DMS 273 (cell line): ENCODE data around the gene CLCNKB.
A peak's percentile ranks its signal among the peaks of the same experiment; 100 is the strongest.
"Not testable (repeated sequence)": the region's sequence is repeated elsewhere in the genome, so short reads cannot be mapped to it uniquely, and the experiment has no call there.

Source experiments
- DNase-seq: peaks from one replicate; lab custom pipeline; 2025; ENCODE audit not compliant: unreplicated experiment; lab: John Stamatoyannopoulos, UW

The CLCNKB gene

DNA sequence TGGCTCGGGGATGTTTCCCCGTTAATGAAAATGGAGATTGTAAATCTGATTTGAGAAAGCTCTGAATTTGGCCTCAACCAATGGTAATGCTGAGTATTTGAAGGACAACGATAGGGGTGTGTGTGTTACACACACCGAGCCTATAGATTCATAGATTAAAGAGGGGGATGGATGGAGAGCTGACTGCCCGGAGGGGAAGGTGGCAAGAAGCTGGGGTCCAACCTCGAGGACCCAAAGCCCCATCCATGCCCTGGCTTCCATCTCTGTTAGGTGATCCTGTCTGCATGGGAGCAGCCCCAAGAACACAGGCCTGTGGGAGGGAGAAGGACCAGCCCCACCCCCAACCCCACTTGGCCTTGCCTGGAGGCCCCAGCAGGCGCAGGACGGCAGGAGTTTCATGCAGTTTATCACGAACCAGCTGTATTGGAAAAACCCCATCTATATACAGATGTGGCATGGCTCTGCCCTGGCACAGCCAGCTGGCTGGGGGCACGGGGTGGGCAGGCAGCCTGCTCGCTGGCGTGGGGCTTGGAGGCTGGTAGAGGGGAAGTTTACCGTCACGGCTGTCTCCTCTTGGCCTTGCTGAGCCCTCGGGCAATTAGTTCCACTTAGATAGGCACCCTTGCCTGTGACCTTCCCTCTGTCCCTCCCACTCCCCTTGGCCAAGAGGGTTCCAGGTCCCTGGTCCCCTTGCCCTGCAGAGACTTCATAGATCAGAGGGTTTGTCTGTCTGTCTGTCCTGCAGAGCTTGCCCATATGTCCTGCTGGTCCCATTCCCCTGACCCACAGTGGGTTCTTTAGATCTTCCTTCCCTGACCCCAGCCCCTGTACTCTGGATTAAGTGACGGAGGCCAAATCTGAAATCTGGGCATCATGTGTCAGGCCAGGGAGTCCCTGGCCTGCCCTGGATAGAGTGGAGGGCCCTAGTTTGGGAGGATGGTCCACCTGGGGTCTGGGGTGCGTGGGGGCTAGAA, 28.8 kb upstream of the CLCNKB start:
- no peak for DNase-seq

DNA sequence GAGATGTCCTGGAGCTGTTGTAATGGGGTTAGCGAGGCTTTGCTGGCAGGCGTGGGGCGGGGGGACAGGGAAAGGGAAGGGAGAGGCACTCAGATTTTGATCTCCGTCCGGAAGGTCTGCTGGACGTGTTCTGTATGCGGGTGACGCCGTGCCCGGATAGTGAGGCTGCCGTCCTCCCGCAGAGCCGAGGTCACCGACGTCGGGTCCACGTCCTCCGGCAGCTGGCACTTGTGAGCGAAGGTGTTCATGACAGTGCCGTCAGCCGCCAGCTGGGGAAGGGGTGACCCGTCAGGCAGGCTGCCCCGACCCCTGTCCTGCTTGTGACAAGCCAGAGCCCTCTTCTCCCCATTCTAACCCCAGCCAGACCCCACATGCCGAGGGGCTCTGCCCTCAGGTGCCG, 28.1 kb upstream of the CLCNKB start:
- no peak for DNase-seq

DNA sequence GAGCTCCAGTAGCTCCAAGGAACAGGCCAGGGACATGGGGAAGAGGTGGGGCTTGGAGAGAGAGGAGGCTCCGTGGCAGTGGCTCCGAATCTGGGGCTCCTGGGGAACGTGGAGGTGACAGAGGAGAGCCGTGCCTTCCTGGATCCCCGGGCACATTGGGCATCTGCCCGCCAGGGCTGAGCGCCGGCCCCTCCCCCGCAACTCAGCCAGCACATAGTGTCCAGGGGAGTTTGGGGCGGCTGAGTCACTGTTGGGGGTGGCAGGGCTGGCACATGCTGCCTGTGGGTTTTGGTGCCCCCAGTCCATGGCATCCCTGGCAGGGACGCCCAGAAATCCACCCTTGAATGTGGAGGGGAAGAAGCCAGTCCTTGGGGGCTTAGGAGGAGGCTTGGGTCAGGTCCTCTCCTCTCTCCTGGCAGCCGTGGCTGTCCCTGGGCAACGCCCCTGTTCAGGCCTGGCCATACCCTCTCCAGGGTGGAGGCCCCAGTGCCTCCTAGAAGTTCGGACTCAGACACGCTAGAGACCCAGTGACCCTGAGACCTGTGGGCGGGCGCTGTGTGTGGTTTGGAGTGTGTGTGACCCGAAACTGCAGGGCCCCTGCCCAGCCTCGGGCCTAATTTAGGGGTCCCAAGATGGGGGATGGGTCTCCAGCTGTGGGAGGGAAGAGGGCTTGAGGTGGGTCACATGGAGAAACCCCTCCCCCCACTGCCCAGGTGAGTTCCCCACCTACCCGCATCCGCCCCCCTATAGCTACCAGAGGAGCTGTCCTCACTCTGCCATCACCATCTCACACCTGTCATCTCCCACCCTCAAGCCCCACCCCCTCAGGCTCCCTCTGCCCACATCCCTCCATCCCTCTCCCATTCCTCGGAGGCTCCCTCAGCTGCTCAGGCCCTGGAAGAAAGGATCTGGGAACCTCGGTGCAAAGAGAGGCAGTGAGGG, 27.4 kb upstream of the CLCNKB start:
- DNase-seq: no peak

DNA sequence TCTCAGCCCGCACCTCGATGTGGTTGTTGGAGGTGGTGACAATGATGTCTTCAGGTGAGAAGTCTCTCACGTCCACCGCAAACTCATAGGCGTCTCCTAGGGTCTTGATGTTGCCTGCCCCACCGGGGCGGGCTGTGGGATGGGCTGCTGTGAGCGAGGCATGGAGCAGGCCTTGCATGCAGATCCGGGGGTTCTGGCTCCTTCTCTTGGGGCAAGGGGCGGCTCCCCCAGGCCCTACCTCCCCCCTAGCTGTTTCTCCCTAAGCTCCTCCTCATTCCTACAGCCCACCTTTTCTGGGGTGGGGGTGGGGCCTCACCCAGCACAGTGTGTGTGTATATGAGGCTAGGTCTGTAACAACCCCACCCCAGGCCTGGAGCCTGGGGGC, 26.5 kb upstream of the CLCNKB start:
- DNase-seq: no peak

DNA sequence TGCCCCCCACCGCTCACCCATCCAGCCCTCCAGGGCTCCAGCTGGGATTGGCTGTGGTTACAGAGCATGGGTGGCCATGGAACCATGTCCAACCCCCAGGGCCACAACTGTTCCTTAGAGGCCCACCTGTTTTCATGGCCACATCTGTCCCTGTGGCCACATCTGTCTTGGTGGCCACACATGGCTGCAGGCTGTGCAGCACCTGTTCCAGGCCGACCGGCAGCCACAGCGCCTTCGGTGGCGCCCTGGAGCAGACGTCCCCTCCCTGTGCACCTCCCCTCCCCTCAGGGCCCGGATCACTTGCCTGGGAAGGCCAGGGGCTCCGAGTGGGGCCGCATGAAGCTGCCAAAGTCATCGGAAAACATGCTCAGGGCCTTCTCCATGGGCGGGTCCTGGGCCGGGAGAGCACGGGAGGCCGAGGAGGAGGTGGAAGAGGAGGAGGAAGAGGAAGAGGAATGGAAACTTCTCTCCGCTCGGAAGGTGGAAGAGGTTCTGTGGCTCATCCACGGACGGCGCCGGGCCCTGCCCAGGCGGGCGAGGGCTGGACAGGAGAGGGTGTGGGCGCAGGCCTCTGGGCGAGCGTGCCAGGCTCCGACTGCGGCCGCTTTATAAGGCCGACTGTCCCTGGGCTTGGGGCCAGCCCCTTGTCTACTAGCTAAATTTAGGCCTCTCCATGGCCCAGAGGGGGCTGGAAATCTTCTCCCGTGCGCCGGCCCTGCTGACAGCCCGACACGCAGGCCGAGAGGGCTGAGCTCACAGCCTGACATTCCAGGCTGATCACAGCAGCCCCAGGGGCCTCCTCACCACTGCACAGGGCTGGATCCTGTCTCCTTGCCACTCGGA, 25.9 kb upstream of the CLCNKB start, which contains the start of gene HSPB7:
Gene HSPB7, minus strand, starts transcription at position 583 of the 843 bp plus-strand sequence. Its CDS starts 80 bp downstream, at position 503.
- peak; percentile 31 for DNase-seq

DNA sequence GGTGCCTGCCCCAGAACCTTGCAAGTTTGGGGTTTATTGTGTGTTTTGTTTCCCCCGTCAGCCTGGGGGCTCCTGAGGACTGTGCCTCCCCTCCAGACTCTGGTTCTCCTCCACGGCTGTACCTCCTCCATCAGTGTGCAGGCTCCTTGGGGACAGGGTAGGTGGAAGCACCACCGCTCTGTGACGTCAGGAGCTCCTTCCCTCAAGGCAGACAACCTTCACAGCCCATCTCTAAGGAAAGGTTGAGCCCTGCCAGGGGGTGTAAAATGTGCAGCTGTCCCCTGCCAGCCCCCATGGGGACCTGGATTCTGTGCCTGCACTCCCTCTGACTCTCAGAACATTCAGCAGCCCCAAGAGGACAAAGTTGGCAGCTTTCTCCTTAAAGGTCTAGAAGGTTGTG, 25.3 kb upstream of the CLCNKB start:
- no peak for DNase-seq

DNA sequence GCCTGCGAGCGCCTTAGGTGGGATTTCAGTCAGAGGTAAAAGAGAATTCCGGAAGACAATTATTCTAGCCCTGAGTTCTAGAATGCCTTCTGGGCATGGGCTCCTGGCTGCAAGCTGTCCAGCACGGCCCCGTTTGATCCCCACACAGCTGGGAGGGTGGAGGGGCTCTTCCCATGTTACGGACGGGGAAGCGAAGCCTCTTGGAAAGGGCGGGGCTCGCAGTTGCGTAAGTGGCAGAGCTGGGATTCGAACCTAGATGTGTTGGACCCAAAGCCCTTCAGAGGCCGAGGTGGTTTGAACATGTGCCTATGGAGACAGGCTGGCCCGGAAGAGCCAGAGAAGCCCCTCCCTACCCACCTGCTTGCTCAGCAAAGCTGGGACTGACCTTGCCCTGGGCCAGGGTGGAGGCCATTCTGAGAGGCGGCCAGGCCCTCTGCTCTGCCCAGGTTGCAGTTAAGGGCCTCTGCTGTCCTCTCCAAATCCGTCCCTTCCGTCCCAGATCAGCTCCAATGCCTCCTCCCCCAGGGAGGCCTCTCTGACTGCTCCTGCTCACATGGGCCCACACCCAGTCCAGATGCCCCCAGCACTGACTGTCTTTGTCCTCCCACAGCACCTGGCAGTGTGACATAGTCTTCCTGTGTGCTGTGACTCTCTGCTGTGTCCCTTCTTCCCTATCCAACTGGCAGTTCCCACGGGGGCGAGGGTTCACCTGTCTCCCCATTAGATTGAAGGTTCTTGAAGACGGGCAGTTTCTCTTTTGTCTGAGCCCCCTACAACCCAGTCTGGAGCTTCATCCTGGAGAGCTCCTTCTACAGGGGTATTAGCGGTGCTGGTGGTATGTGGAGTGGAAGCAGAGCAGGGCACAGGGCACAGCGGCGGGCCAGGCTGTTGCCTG, 24.6 kb upstream of the CLCNKB start:
- DNase-seq: no peak

DNA sequence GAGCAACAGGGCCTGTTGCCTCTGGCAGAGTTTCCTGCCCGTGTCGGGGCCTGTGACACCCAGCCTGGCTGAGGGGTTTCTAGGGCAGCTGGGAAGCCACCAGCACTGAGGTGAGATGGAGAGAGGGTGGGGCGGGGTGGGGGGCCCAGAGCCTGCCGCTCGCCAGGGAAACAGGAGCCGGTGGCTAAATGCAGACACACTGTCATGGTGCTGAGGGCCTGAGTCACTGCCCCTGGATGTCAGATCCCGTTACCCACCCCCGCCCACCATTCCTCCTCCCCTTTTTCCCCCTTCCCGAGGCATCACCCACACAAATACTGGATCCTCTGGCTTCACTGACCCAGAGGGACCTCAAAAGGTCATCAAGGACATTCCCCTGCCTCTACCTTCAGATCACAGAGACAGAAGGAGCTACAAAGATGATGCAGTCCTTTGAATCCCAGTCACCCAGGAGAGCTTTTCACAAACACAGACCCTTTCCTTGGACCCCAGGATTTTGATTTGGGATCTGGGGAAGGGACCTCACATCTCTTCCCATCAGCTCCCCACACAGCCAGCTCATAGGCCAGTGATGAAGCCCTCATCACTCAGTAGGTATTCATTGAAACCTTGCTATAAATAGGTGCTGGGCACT, 23.8 kb upstream of the CLCNKB start:
- no peak for DNase-seq

DNA sequence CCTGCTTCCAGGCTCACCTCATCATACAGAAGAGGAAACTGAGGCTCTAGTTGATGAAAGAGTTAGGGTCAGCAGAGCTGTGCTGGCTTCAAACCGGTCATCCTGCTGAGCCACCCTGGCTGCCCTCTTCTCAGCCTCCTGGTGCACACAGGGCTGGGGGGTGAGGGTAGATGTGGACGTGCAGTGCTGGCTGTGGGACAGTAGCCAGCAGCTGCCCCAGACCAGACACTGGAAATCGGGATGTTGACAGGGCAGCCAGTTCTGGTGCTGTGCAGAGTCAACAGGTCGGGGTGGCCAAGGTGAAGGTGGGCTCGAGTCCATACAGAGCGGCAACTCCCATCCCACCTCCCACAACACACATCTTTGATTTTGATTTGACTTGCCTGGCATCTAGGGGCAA, 23.3 kb upstream of the CLCNKB start:
- no peak for DNase-seq

DNA sequence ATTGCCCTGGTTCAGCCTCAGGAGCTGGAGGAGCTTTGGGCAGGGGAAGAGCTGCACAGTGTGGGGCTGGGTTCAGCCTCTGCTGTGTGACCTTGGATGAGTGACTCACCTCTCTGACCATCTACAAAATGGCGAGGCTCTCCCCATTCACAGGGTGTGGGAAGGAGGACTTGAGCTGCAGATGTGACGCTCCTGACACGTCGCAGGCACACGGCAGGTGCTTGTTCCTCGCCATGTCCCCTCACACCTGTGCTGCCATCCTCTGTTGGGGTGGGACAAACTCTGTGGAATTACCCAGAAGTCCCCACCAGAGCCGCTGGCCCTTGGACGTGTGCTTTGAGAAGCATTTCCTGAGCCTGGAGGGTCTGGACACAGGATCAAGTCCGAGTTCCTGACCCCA, 22.7 kb upstream of the CLCNKB start:
- DNase-seq: not testable (repeated sequence)

DNA sequence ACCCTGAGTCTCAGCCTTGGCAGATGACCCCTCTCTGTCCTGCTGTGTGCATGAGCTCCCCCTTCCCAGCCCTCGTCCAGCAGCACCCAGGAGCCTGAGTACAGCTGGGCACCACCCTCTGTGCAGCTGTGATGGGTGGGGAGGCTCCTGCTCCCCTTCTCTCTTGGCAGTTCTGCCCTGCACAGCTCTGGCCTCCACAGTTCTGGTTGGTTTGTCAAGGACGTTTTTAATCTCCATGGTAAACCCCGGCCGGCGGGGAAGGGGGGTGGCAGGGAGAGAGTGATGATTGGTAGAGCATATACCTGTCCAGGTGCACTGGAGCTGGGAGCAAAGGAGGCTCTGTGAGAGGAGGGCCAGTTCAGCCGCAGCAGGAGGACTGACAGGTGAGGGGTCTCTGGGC, 21.9 kb upstream of the CLCNKB start, which contains the start of gene CLCNKA:
Gene CLCNKA, plus strand, starts transcription at position 356 of the 400 bp plus-strand sequence. CDS start 584 bp downstream, outside the sequence.
- no peak for DNase-seq

DNA sequence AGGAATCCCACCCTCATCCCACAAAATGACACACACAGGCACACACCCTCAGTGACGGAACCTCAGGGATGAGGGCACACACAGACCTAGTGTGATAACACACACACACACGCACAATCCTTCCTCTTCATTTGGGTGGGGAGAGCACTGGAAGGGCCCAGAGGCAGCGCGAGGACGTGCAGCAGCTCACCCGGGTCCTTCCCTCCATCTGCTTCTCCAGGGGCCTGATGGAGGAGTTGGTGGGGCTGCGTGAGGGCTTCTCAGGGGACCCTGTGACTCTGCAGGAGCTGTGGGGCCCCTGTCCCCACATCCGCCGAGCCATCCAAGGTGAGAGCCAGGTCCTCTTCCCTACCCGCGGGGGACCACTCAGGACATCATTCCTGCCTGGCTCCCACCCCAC, 21.2 kb upstream of the CLCNKB start:
- no peak for DNase-seq

DNA sequence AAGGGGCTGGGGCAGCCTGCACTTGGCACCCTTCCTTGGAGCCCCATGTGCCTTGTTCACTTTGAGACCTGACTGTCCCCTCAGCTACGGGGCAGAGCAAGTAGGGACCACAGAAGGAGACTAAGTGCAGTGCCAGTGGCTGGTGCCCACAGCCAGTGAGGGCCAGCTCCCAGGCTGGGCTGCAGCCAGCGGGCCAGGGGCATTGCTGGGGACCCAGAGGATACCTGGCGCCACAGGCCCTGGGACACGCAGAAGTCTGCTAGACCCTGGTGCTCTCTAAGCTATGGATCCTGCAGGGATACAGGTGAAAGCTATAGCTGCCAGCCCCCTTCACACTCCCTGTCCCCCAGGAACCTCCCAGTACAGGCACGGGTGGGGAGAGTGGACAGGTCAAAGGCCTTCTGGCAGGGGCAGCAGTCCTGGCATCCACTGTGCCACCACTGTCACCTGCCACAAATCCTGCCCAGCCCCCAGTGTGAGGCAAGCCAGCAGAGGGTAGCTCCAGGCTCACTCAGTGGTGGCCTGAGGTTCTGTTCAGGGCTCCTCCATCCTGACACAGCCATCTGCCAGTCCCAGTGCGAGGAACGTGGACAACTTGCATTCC, 20.4 kb upstream of the CLCNKB start:
- peak; percentile 31 for DNase-seq

DNA sequence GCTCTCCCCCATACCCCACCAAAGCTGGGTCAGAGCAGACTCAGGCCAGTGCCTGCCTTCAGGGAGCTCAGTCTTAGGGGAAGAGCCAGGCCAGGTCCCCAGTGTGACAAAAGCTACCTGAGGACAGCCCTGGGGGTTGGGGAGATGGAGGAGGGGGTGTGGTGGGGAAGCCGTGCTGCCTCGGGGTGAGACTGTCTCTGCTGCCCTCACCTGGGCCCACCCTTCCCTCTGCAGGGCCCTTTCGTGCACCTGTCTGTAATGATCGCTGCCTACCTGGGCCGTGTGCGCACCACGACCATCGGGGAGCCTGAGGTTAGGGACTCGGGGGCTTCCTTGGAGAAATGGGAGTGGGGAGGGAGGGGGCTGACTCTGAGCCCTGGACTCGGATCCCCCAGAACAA, 17.3 kb upstream of the CLCNKB start:
- not testable (repeated sequence) for DNase-seq

DNA sequence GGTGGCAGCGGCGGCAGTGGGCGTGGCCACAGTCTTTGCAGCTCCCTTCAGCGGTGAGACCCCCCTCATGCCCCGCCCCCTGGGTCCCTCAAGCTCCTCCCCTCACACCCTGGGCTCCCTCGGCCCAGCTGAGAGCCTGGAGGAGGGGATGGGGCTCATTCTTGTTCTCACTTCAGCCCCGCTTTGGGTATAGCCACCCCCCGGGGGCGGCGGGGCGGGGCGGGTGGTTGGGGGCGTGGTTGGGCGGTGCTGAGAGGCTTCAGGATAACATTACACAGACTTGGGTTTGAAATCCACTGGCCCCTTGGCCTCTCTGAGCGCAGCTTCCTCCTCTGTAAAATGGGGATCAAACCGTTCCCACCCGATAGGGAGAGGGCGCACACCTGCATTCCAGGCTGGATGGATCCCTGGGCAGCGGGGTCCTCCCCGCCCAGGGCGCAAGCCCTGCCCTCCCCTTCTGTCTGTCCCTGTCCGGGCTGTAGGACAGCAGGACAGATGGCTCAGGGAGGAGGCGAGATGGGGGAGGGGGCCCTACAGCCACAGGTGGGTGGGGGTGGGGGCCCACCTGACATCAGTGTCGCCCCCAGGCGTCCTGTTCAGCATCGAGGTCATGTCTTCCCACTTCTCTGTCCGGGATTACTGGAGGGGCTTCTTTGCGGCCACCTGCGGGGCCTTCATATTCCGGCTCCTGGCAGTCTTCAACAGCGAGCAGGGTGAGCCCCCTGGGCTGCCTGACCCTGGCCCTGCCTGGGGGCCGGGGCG, 16.7 kb upstream of the CLCNKB start:
- DNase-seq: peak; percentile 31

DNA sequence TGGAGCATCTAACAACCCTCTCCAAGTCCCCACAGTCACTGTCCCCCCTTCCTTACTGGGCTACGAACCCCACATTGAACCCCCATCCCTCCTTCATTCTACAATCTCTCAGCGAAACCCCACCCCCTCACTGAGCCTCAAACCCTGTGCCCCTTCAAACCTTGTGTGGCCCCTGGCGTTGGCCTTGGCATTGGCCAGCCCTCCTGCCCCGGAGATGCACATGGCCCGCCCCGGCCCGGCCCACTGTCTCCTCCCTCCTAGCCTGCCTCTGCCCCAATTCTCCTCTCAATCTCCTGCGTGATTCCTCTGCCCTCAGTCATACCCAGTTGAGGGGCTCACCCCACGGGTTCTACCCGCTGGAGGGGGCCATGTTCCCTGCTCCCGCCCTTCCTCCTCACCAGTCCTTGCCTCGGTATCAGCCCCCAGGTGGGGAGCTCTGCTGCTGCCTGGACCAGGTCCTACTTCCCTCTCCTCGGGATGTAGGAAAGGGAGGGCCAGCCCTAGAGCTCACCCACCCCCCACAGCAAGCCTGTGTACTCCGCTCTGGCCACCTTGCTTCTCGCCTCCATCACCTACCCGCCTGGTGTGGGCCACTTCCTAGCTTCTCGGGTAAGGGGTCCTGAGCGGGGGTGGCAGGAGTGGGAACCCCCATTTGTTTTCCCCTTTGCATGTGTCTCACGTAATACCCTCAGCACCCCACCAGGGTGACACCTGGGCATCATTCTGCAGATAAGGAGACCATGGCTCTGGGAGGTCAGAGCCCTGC, 15.2 kb upstream of the CLCNKB start:
- no peak for DNase-seq

DNA sequence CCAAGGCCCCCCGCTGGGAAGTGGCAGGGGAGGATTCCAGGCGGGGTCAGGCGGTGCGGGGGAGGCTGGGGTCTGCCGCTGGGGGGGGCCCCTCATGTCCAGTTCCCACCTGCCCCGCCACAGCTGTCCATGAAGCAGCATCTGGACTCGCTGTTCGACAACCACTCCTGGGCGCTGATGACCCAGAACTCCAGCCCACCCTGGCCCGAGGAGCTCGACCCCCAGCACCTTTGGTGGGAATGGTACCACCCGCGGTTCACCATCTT, 14.6 kb upstream of the CLCNKB start:
- not testable (repeated sequence) for DNase-seq
